ENCODE measurements around the gene CASTOR1.

The CASTOR1 gene

DNA sequence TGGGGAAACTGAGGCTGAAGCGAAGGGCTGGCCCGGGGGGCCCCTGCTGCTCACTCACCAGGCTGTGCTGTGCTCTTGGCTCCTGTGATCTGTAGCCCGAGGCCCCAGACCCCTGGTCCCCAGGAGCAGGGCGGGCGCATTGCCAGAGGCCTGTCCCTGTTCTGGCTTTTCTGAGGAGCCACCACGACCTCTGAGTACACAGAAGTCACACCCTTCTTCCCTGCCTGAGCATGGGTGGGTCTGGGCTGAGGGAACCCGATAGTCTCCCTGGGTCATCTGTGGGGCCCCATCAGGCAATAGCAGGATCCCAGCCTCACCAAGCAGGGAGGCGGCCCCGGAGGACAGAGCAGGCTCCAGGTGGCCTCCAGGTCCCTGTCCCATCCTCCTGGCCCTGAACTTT, 5.1 kb downstream of the CASTOR1 start:
- no peak for DNase-seq

GRCh38 chr22:30283342-30283741, 6.0 kb downstream of the CASTOR1 start:
- DNase-seq = no peak

- DNase-seq = no peak
Observed at GRCh38 chr22:30282616-30283046, 6.7 kb downstream of the CASTOR1 start.

- no peak for DNase-seq
Observed at GRCh38 chr22:30280505-30280904, 8.8 kb downstream of the CASTOR1 start.

GRCh38 chr22:30279932-30280331, 9.4 kb downstream of the CASTOR1 start:
- DNase-seq = no peak

DNA sequence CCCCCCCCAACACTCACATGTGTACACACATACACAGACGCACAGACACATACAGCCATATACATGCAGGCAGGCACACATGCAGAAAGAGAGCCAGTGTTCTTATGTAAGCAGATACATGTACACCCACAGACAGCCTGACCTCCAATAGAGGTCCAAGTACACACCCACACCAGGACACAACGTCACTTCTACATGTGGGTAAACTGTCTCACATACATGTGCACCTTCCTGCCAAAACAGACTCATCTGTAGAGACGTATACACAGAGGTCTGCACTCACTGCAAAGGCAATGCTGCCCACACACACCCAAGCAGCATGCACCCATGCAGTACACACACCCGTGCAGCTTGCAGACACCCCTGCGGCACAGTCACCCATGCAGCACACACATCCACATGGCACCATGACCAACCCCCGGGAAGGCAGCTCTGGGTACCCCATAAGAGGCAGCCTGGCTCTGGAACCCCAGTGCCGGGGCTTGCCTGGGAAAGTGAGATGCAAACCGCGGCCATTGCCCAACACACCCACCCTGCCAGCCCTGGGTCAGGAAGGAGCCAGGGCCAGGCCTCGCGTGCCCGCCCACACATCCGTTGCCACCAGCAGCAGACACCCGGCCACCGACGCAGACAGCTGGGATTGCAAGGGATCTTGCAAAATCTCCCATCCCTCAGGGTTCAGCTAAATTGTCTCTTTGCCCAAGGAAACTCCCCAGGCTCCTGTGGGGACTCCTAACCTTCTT, 10.1 kb downstream of the CASTOR1 start:
- DNase-seq = no peak

GRCh38 chr22:30277547-30278344, 11.6 kb downstream of the CASTOR1 start:
- no peak for DNase-seq

DNA sequence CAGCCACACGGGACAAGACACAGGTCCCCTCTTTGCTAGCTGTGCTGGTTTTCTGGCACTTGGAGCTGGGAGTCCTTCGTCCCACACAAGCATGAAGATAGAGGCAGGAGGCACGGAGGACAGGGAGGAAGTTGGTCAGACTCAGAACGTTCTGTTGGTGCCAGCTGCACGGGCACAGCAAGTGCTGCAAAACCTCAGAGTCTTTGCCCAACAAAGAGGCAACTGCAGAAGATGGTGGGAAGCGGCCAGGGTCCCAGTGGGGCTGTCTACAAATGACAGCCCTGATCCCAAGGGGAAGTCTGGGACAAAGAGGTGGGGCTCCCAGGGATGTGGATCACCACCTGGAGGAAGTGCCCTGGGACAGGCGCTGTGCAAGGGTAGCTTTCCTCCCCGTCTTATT, 13.3 kb downstream of the CASTOR1 start:
- no peak for DNase-seq

DNA sequence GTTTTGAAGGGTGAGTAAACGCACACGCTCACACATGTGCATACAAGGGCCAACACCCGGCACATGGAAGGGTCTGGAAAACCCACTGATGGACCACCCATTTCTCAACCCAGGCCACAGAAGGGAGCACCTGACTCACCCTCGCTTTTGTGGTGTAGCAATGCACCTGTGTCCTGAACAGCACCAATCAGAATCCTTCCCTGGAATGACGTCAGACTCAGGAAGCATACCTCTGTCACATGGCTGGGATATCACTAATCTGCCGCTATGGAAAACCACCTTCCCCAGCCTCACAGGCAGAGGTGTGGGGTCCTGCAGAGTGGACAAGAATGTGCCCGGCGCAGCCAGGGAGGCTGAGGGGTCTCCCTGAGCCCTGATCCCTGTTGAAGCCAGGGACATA, 13.7 kb downstream of the CASTOR1 start:
- peak; percentile 60 for DNase-seq

GRCh38 chr22:30274437-30274812, 14.9 kb downstream of the CASTOR1 start:
- DNase-seq = no peak

DNA sequence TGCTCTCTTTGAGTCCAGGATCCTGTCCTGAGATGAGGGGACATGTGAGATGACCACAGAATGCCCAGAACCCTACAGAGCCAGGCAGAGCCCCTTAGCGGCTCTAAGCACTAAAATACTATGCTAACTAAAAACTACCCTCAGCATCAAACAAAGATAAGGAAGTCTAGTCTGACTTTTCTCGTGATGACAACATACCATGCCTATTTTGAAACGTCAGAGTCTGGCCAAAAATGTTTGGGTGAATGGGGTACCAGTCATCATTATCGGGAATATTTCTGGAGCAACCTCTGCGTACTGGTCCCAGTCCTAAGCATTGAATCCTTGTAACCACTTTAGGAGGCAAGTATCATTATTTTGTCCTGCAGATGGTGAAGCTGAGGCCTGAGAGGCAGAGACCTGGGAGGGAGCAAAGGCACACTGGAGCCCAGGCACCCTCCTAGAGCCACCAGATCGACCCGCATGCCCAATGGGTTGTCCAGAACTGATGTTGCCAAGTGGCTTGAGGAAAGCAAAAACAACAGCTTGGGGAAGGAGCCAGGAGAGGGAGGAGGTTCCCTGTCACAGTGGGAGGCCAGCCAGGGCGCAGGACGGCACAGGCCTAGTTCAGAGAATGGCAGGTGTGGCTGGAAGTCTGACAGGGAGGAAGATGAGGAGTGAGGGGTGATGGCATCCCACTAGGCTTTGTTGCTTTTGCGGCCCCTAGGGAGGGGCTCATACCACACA, 15.4 kb downstream of the CASTOR1 start:
- no peak for DNase-seq

- no peak for DNase-seq
Observed at GRCh38 chr22:30272781-30273601, 16.3 kb downstream of the CASTOR1 start.

DNA sequence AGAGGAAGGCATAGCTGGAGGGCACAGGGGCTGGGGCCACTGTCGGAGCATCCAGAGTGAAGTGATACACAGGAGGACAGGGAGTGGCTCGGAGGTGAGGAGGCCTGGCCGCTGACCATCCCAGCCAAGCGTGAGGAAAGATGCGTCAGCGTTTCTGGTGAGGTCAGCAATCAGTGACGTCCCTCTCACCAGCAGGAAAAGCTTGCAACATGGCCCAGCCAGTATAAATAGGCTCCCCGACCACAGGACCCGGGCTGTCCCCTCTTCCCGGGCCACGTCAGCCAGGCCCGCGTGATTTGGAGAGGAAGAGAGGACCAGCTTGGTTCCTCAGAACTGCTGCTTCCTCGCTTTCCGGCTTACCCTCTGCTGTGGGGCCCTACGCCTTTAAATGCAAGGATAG, 18.5 kb downstream of the CASTOR1 start:
- peak; percentile 40 for DNase-seq

GRCh38 chr22:30268331-30268730, 21.0 kb downstream of the CASTOR1 start:
- no peak for DNase-seq

GRCh38 chr22:30267382-30268302, 21.7 kb downstream of the CASTOR1 start:
- peak; percentile 73 for DNase-seq

- peak; percentile 85 for DNase-seq
Observed at GRCh38 chr22:30266445-30267381, 22.6 kb downstream of the CASTOR1 start, which contains the start of gene OSM. TSS of gene OSM (minus strand) at chr22:30266851. CDS start at chr22:30266799, 52 bp downstream.

- DNase-seq = peak; percentile 89
Observed at GRCh38 chr22:30265823-30266444, 23.4 kb downstream of the CASTOR1 start.

DNA sequence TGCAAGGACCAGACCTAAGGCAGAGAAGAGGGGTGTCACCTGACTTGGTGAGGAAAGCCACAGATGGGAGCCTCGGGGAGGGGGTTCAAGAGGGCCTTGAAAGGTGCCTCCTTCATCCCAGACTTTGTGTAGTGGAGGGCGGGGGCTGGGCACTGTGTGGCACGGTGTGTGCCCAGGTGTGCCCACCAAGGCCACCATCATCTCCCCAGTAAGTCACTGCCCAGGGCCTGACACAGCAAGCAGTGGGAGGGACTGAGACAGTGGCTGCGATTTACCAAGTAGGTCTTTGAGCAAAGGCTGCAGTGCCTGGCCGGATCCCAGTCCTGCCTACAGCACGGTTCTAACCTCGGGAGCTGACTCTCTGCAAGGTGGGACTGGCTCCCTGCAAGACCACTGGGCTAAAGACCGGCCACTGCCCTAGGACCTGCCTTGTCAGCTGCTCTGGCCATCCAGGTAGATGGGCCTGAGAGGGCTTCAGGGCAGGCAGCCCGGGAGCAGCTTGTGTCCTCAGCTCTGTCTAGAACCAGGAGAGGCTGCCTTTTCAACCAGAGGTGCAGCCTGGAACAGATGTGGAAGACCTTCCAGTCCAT, 24.1 kb downstream of the CASTOR1 start:
- no peak for DNase-seq

DNA sequence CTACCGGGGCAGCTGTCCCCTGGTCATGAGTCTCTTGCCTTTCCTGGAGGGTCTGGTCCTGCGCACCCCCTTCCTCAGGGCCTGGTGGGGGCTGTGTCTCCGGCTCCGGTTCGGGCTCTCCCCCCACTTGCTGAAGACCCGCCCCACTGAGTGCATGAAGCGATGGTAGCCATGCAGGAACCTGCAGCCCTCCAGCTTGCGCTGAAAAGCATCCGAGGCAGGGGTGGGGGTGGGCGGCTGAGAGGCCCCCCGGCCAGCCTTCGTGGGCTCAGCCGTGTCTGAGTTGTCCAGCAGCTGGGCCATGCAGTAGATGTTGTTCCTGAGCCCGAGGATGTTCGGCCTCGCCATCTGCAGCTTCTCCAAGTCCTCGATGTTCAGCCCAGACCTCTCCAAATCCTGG, 25.4 kb downstream of the CASTOR1 start:
- DNase-seq = no peak

All from CD4-positive, alpha-beta T cell treated with Interleukin-21 for 1 hour (primary cell).